NOMO-1 (cell line): ENCODE data around the gene WWTR1.

Source experiments
- DNase-seq, 2 experiments: peaks; one replicate each; lab custom pipeline; 2025; ENCODE audit not compliant: unreplicated experiment in 2 of 2; lab: John Stamatoyannopoulos, UW

The WWTR1 gene

GRCh38 chr3:149536429-149536828 lies 121.4 kb downstream of the WWTR1 start:
- no peak for DNase-seq

DNA sequence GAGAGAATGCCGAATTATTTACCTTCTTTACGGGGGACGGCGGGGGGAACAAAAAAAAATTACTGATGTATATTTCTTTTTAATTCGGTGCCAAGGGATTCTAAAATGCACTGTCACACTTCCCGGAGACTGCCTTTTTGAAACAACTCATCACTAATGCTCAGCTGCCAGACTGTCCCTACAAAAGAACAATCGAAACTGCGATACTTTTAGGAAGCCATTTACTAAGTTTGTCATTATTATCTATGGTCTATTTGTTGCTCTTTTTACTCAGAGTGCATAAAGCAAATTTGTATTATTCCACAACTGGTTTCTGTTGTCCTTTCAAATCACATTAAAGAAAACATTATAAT lies 122.5 kb downstream of the WWTR1 start:
- DNase-seq: no peak

- no peak for DNase-seq
Measured at GRCh38 chr3:149534671-149535332, 123.0 kb downstream of the WWTR1 start.

DNA sequence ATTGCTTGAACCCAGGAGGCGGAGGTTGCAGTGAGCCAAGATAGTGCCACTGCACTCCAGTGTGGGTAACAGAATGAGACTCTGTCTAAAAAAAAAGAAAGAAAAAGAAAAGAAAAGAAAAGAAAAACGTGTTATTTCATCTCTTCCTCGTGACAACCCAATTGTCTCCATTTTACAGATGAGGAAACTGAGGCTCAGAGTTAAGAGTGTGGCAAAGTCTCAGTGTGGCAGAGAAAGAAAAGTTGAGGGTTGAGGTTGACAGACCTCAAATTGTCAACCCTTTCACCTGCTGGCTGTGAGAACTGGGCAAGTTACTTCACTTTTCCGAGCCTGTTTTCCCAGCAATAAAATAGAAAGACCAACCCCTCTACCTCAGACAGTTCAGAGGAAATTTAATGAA lies 123.7 kb downstream of the WWTR1 start:
- no peak for DNase-seq

- DNase-seq: peak in 1 of 2 experiments; percentile 42
Measured at GRCh38 chr3:149532489-149533180, 125.2 kb downstream of the WWTR1 start.

GRCh38 chr3:149529099-149529498 lies 128.7 kb downstream of the WWTR1 start:
- DNase-seq: no peak

DNA sequence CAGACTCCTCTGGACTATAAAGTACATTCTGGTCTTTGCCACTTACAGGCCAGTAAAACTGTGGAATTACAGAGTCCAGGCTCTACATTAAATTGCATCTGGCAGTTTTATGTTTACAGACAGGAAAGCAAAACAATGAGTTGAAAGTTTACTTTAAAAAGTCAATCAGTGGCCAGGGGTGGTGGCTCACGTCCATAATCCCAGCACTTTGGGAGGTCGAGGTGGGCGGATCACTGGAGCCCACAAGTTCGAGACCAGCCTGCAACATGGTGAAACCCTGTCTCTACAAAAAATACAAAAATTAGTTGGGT lies 129.5 kb downstream of the WWTR1 start:
- DNase-seq: no peak

GRCh38 chr3:149527531-149528339 lies 130.1 kb downstream of the WWTR1 start:
- DNase-seq: no peak

- DNase-seq: no peak
Measured at GRCh38 chr3:149523512-149524299, 134.1 kb downstream of the WWTR1 start.

- DNase-seq: no peak
Measured at GRCh38 chr3:149519912-149520311, 137.9 kb downstream of the WWTR1 start.

DNA sequence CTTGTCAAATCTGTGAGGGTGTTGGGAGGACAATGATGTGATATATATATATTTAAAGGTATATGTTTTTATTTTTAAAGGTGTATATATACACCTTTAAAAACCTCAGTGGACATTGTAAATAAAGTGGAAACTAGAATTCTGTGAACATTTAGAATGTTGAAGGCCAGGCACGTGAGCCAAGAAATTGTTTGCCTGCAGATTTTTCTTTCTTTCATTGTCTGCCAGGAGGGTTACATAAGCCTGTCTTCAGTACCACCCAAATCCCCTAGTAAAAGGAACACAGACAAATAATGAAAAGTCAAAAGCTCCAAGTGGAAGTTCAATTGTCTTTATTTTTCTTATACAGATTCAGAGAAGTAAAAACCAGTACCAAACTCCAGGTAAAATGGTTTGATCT lies 140.9 kb downstream of the WWTR1 start:
- DNase-seq: no peak

DNA sequence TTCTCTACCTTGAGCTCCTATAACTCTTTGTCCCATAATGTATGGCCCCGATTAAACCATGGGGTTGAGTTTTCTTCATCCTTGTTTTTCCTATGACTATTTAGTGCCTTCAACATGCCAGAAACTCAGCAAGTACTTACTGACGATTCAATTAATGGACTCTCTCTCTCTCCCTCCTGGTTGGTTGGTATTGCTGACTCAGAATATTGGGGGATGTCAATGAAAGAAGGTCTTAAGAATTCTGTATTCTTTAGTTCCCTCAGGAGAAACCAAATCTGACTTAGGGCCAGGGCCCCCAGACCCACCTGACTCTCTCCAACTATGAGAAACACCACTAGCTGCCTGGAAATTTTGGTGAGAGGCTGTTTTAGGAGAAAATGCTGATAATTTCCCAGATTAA lies 142.6 kb downstream of the WWTR1 start:
- no peak for DNase-seq

GRCh38 chr3:149514471-149514870 lies 143.4 kb downstream of the WWTR1 start:
- DNase-seq: no peak

DNA sequence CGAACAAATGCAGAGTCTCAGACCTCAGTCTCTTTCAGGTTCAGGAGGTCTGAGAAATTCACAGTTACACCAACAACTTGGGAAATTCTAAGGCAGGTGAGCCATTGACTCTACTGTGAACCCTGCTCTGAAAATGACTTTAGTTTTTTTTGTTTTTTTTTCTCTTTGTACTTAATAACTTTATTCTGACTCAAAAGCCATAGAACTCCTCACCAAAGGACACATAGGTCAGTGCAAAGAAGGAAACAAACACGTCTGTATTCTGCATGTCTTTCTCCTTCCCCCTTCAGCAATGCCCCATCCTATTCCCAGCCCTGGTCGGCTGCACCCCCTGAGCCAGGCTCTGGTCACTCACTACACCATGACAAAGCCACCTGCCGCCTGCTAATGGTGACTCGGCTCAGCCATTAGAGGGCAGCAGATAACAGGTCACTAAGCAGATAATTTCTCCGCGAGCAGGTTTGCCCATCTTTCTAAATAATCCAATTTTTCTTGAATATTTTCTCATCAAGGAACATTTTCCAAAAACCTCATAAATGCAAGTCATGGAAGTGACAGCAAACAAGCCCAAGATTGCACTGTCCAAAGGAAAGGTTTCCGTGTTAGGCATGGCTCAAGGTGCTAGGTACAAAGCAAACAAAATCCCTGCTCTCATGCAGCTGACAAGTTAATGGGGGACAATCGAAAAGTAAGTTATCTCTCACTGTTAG lies 145.6 kb downstream of the WWTR1 start:
- peak; percentile 33 to 52 for DNase-seq

- DNase-seq: no peak
Measured at GRCh38 chr3:149511040-149511626, 146.7 kb downstream of the WWTR1 start.

- DNase-seq: no peak
Measured at GRCh38 chr3:149510480-149510879, 147.3 kb downstream of the WWTR1 start.

- DNase-seq: no peak
Measured at GRCh38 chr3:149509526-149509925, 148.3 kb downstream of the WWTR1 start.

DNA sequence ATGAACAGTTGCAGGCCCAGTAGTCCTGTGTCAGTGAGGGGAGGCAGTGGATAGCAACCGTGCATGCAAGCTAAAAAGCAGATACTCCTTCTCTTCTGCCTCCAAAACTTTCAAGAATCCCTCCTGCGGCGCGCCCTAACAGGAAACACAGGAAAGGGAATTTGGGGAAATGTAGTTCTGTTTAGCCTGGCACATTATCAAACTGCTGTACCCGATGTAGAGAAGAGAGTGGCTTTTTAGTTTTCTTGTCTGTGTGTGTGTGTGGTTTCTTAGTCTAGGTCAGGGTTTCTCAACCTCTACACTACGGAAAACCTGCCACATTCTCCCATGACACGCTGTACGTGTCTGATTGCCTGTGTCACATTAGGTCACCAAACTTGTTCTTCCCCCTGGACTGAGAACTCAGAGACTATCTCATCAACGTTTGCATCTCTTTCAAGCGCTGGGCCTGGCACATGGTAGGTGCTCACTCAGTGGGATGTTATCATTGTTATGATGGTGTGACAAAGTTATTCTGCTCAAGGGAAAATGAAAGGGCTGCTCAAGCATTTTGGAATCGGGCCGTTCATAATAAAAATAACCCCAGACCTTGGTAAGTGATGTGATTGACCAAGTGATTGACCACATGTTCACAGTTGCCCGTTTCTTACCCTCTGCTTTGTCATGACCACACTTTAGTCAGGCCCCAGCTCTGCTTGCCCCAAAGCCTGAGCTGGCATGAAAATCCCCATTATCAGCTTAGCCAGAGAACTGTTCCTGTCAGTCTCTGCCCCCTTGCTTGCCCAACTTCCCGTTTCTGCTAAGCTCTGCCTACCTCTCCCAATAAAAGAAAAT lies 150.1 kb downstream of the WWTR1 start:
- DNase-seq: peak; percentile 74 to 80

DNA sequence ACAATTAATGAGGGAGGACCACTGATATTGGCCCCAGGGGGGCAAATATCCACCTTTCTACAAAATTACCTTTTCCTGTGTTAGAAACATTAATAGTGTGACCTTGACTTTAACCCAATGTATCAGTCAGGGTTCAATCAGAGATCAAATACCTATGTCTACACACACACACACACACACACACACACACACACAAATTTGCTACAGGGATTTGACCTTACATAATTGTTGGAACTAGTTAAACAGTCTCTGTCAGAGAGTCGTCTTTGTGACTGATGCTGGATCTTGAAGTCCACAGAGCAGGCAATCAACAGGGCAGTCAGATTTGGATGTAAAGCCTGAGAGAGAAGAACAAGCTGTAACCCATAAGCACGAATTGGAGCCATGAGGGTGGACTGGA lies 150.9 kb downstream of the WWTR1 start:
- no peak for DNase-seq
